Vagina (tissue), 2 donors: ENCODE data around the gene RAB3GAP1. TPM values are rescaled to one million over a fixed set of nuclear protein-coding genes. Genes with fewer than 3 reads are reported as not detected.

Experiments used
- DNase-seq, 2 donors: peaks; one replicate each; pipeline ENCODE4 v3.0.0-alpha.2; 2017; ENCODE audit errors: extremely low spot score in 2 of 2
- H3K27ac ChIP-seq: fragments of 200-600 bp; sonication (generic); one replicate; pipeline ENCODE4 v1.5.1; 2019
- H3K27me3 ChIP-seq: fragments of 200-600 bp; sonication (generic); one replicate; pipeline ENCODE4 v1.5.1; 2019
- H3K36me3 ChIP-seq, 2 donors: fragments of 200-600 bp; sonication (generic); one replicate each; pipeline ENCODE4 v1.5.1; 2017 to 2019
- H3K4me1 ChIP-seq: fragments of 200-600 bp; sonication (generic); one replicate; pipeline ENCODE4 v1.5.1; 2019
- H3K4me3 ChIP-seq, 2 donors: fragments of 200-600 bp; sonication (generic); 1 replicate in 1 of 2; 2 replicates in 1 of 2; pipeline ENCODE4 v1.5.1; 2016 to 2019
- H3K9me3 ChIP-seq: fragments of 200-600 bp; sonication (generic); one replicate; pipeline ENCODE4 v1.5.1; 2019
- POLR2A ChIP-seq, 2 donors: fragments of 450-650 bp; IDR thresholded peaks; one replicate each; pipeline ENCODE4 v1.6.1; 2017; ENCODE audit warnings: antibody characterized with exemption in 2 of 2, mild to moderate bottlenecking in 2 of 2, moderate library complexity in 2 of 2
- POLR2AphosphoS5 ChIP-seq, 2 donors: sonication (generic); formaldehyde crosslinking; IDR thresholded peaks; one replicate each; pipeline ENCODE4 v1.9.0; 2017; ENCODE audit warnings: antibody characterized with exemption in 2 of 2, mild to moderate bottlenecking in 2 of 2, low read depth in 1 of 2; ENCODE audit not compliant: insufficient read depth in 1 of 2
- intact Hi-C: fragments of 100-400 bp; cut with DNase I; formaldehyde crosslinking; loops from one replicate; pipeline ENCODE4 v1.15.1; 2023
- total RNA-seq: library from RNA; depleted of rRNA; stranded (reverse); fragments of >200 nt; gene quantifications from one replicate; pipeline ENCODE4 v1.2.3, GENCODE V29; 2016
- TF ChIP-seq, protein P1 (sequence below), 3 experiments: fragments of 450-650 bp in 2 of 3; fragments of 200-600 bp in 1 of 3; sonication (generic) in 1 of 3; IDR thresholded peaks; one replicate each; pipeline ENCODE4 v1.5.1; 2017 to 2019; ENCODE audit warnings: antibody characterized with exemption in 3 of 3, mild to moderate bottlenecking in 2 of 3, moderate library complexity in 2 of 3

RAB3GAP1 gene
- total RNA-seq, 1 donor from 2014 or later, result 44.9 TPM

DNA sequence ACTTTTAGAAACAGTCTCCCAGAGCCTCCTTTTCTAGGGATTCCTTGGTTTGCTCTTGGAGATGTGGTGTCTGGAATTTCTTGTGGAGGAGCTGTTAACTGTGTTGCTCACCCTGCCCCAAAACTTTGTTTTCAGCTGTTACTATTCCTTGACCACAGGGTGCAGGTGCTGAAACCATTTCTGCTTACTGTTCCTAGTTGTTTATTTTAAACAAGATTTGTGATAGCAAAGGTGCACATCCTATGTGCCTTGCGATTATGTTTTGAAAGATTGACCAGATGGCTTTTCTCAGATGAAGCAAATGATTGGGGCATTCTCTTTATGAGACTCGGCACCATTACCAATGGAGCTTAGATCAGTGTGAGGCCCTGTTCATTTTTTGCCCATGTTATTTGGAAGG, 111.2 kb downstream of the RAB3GAP1 start:
- Histone ChIP-seq H3K36me3 (peaks cover 0 to 60% of the 10 kb centered on the region in 2 donors), H3K9me3 (no peaks in the 10 kb centered on the region), H3K27me3 (no peaks in the 10 kb centered on the region), H3K27ac (no peak overlapping the region), H3K4me3 (no peak overlapping the region), H3K4me1 (no peaks in the 10 kb centered on the region)
- intact Hi-C loops, result no loop called here
- no peak for DNase-seq
- TF ChIP-seq POLR2AphosphoS5 (IDR thresholded peaks at IDR 0.05; ENCODE audit: insufficient read depth in 1 of 2, low read depth in 1 of 2), result no peak
- no peak for TF ChIP-seq POLR2A (IDR thresholded peaks at IDR 0.05)
- TF ChIP-seq, protein P1, sequence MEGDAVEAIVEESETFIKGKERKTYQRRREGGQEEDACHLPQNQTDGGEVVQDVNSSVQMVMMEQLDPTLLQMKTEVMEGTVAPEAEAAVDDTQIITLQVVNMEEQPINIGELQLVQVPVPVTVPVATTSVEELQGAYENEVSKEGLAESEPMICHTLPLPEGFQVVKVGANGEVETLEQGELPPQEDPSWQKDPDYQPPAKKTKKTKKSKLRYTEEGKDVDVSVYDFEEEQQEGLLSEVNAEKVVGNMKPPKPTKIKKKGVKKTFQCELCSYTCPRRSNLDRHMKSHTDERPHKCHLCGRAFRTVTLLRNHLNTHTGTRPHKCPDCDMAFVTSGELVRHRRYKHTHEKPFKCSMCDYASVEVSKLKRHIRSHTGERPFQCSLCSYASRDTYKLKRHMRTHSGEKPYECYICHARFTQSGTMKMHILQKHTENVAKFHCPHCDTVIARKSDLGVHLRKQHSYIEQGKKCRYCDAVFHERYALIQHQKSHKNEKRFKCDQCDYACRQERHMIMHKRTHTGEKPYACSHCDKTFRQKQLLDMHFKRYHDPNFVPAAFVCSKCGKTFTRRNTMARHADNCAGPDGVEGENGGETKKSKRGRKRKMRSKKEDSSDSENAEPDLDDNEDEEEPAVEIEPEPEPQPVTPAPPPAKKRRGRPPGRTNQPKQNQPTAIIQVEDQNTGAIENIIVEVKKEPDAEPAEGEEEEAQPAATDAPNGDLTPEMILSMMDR (IDR thresholded peaks at IDR 0.05), result no peak

DNA sequence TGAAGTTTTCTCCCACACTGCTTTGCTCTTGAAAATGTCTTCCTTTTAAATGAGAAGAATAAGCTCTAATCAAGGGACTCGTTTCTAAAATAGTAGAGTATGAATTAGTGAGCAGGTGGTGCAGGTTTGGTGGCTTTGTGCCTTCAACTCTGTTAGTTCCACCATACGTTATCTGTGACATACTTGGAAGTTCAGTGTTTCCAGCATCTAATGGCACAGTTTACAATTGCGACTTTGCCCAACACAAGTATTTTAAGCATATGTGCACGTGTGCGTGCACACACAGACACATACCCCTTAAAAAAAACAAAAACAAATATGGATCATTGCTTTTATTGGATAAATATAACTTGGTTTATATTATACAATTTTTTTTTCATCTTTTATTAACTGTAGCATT, 111.8 kb downstream of the RAB3GAP1 start:
- intact Hi-C loops, result no loop called here
- Histone ChIP-seq H3K4me1 (no peaks in the 10 kb centered on the region), H3K27me3 (no peaks in the 10 kb centered on the region), H3K4me3 (no peak overlapping the region), H3K27ac (no peak overlapping the region), H3K36me3 (peaks cover 0 to 61% of the 10 kb centered on the region in 2 donors), H3K9me3 (no peaks in the 10 kb centered on the region)
- DNase-seq, result no peak
- TF ChIP-seq POLR2A (IDR thresholded peaks at IDR 0.05), result no peak
- no peak for TF ChIP-seq POLR2AphosphoS5 (IDR thresholded peaks at IDR 0.05; ENCODE audit: insufficient read depth in 1 of 2, low read depth in 1 of 2)
- TF ChIP-seq, protein P1 (IDR thresholded peaks at IDR 0.05), result no peak

DNA sequence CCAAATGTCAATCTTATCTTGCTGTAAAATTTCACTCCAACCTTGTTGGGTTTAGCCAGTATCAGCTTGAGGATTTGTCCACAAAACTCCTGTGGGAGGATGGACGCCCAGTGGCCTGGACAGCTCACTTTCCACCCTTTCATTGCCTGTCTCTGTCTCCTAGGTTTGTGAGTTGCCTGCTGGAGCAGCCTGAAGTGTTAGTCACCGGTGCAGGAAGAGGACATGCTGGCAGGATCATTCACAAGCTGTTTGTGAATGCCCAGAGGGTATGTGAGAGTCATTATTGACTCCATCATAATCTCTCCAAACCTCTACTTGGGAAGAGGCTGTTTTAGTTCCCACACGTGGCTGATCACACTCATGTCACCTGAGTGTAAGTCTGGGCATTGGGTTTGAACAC, 112.3 kb downstream of the RAB3GAP1 start:
- no peaks in the 10 kb centered on the region for H3K4me1 ChIP-seq
- no peaks in the 10 kb centered on the region for H3K9me3 ChIP-seq
- H3K4me3 ChIP-seq, result no peak overlapping the region
- TF ChIP-seq POLR2AphosphoS5 (IDR thresholded peaks at IDR 0.05; ENCODE audit: insufficient read depth in 1 of 2, low read depth in 1 of 2) (no peak), POLR2A (IDR thresholded peaks at IDR 0.05) (no peak)
- TF ChIP-seq, protein P1 (IDR thresholded peaks at IDR 0.05), result no peak
- intact Hi-C loops, result no loop called here
- no peak for DNase-seq
- H3K27me3 ChIP-seq, result no peaks in the 10 kb centered on the region
- peaks cover 0 to 59% of the 10 kb centered on the region in 2 donors for H3K36me3 ChIP-seq
- H3K27ac ChIP-seq, result no peak overlapping the region

DNA sequence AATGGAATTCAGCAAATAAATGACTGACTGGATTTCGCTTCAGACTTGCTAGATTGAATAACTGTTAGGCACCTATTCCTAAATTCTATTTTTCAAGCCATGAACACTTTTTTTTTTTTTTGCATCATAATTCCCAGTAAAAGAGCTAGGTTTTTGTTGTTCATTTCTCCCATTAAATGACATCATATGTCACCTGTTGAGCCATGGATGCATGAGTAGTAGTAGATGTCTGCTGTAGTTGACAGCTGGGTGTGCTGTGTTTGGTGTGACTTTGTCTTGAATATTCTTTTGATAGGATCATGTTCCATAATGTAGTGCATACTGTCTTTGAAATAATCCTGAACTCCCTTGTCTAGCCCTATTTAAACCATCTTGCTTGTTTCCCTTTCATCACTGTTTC, 115.2 kb downstream of the RAB3GAP1 start:
- Histone ChIP-seq H3K4me3 (no peak overlapping the region), H3K27ac (no peak overlapping the region), H3K4me1 (no peaks in the 10 kb centered on the region), H3K36me3 (peaks cover 0 to 71% of the 10 kb centered on the region in 2 donors), H3K27me3 (no peaks in the 10 kb centered on the region), H3K9me3 (no peaks in the 10 kb centered on the region)
- intact Hi-C loops, result no loop called here
- TF ChIP-seq, protein P1 (IDR thresholded peaks at IDR 0.05), result no peak
- TF ChIP-seq POLR2AphosphoS5 (IDR thresholded peaks at IDR 0.05; ENCODE audit: insufficient read depth in 1 of 2, low read depth in 1 of 2) (no peak), POLR2A (IDR thresholded peaks at IDR 0.05) (no peak)
- DNase-seq, result no peak

DNA sequence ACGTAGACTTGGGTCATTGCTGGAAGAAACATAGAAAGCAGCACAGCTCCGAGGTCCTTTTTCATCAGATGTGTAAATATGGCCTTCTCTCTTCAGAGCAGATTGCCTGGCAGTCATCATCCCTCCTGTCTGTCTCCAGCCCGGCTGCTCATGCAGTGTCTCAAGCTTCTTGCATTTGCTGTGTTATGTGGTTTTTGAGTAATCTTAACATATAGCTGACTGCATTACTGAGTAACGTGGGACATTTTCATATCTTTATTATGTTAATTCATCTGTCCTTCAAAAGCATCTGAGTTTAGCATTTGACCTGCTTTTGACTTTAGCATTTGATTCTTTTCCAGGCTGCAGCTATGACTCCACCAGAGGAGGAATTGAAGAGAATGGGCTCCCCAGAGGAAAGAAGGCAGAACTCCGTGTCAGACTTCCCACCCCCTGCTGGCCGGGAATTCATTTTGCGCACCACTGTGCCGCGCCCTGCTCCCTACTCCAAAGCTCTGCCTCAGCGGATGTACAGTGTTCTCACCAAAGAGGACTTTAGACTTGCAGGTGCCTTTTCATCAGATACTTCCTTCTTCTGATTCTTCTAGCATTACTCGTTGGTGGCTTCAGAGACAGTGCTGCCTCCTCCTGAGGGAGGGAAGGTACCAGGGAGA, 116.2 kb downstream of the RAB3GAP1 start:
- no peak overlapping the region for H3K4me3 ChIP-seq
- H3K4me1 ChIP-seq, result no peaks in the 10 kb centered on the region
- no peak for DNase-seq
- peaks cover 0 to 61% of the 10 kb centered on the region in 2 donors for H3K36me3 ChIP-seq
- H3K27ac ChIP-seq, result no peak overlapping the region
- intact Hi-C loops, result no loop called here
- TF ChIP-seq POLR2AphosphoS5 (IDR thresholded peaks at IDR 0.05; ENCODE audit: insufficient read depth in 1 of 2, low read depth in 1 of 2) (no peak), POLR2A (IDR thresholded peaks at IDR 0.05) (no peak)
- TF ChIP-seq, protein P1 (IDR thresholded peaks at IDR 0.05), result no peak
- no peaks in the 10 kb centered on the region for H3K27me3 ChIP-seq
- no peaks in the 10 kb centered on the region for H3K9me3 ChIP-seq
